Measurements from ENCODE around the gene CAMK1D.

The CAMK1D gene

DNA sequence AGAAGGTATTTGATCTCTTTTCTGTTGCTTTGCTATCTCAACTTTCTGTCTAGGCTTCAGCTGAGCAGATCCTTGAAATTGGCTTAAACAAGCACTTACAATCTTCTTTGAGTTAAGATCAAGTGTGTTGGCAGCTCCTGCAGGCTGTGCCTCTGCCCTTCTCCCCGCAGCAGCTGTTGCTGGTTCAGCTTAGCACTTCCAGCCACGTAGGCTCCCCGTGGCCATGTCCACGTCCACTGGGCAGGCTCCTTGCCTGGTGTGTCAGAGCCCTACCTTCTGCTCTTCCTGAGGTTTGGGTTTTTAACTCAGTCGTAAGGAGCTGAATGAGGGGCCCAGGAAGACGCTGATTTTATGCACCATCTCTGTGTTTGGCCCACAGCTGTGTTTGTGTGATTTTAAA, 47.2 kb downstream of the CAMK1D start:
- Histone ChIP-seq H3K27ac (ENCODE audit: extremely low read depth, low read depth, low read length) (no peak overlapping the region), H3K4me1 (ENCODE audit: control insufficient read depth, insufficient read depth, low read length) (peaks cover 10% of the 10 kb centered on the region), H3K4me3 (ENCODE audit: low read depth, low read length) (no peak overlapping the region), H3K9me3 (ENCODE audit: control insufficient read depth, insufficient read depth, low read depth, low read length) (no peaks in the 10 kb centered on the region), H3K36me3 (ENCODE audit: control insufficient read depth in 2 of 2, insufficient read depth in 1 of 2, low read length in 2 of 2) (no peaks in the 10 kb centered on the region)
- TF ChIP-seq, protein P1, sequence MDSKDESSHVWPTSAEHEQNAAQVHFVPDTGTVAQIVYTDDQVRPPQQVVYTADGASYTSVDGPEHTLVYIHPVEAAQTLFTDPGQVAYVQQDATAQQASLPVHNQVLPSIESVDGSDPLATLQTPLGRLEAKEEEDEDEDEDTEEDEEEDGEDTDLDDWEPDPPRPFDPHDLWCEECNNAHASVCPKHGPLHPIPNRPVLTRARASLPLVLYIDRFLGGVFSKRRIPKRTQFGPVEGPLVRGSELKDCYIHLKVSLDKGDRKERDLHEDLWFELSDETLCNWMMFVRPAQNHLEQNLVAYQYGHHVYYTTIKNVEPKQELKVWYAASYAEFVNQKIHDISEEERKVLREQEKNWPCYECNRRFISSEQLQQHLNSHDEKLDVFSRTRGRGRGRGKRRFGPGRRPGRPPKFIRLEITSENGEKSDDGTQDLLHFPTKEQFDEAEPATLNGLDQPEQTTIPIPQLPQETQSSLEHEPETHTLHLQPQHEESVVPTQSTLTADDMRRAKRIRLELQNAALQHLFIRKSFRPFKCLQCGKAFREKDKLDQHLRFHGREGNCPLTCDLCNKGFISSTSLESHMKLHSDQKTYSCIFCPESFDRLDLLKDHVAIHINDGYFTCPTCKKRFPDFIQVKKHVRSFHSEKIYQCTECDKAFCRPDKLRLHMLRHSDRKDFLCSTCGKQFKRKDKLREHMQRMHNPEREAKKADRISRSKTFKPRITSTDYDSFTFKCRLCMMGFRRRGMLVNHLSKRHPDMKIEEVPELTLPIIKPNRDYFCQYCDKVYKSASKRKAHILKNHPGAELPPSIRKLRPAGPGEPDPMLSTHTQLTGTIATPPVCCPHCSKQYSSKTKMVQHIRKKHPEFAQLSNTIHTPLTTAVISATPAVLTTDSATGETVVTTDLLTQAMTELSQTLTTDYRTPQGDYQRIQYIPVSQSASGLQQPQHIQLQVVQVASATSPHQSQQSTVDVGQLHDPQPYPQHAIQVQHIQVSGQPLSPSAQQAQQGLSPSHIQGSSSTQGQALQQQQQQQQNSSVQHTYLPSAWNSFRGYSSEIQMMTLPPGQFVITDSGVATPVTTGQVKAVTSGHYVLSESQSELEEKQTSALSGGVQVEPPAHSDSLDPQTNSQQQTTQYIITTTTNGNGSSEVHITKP (tag by site-specific recombination; IDR thresholded peaks at IDR 0.05): no peak
- TF ChIP-seq, protein P2, sequence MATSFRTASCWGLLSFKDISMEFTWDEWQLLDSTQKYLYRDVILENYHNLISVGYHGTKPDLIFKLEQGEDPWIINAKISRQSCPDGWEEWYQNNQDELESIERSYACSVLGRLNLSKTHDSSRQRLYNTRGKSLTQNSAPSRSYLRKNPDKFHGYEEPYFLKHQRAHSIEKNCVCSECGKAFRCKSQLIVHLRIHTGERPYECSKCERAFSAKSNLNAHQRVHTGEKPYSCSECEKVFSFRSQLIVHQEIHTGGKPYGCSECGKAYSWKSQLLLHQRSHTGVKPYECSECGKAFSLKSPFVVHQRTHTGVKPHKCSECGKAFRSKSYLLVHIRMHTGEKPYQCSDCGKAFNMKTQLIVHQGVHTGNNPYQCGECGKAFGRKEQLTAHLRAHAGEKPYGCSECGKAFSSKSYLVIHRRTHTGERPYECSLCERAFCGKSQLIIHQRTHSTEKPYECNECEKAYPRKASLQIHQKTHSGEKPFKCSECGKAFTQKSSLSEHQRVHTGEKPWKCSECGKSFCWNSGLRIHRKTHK (tag by site-specific recombination; IDR thresholded peaks at IDR 0.05): no peak
- ChIA-PET POLR2A (interaction anchor here (0.6 kb wide), 1 partner anchor 22 kb away, joined by 4 read pairs; no protein-coding TSS in a partner anchor), CTCF (interaction anchor here (0.6 to 1.3 kb wide), 2 partner anchors 9 to 128 kb away, joined by 3 to 5 read pairs; no protein-coding TSS in a partner anchor)

DNA sequence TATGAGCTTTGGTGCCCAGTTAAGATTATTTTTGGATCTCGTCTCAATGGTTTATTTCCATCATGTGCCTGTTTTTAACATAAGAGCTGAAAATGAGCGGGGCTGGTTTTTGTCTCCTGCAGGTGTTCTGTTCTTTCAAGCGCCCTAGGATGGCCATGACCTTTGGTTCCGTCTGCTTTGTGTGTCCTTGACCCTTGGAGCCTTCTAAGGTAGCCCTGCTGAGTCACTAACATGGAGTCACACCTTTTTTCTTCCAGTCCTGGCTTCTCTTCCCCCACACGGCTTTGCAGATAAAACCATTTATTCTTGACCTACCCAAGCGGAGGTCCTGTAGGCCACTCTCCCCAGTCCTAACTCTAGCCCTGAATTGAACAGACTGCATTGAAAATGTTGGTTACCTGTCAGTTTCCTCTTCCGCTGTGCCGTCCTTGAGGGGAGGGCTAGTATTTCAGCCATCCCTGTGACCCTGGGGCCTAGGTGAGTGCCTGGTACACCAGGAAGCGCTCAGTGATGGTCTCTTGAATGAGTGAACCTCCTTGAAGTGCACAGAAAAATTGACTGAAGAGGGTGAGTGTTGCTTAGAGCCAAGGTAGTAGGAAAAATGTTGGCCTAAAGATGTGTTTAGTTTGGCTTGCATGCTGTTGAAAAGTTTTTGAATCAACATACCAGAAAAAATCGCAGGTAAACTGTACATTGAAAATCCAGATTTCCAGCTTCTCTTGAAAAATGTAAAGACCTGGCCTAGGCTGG, 48.0 kb downstream of the CAMK1D start:
- CTCF ChIA-PET: interaction anchor here (0.8 to 1.3 kb wide), 2 partner anchors 8 to 10 kb away, joined by 3 read pairs; no protein-coding TSS in a partner anchor
- Histone ChIP-seq H3K36me3 (ENCODE audit: control insufficient read depth in 2 of 2, insufficient read depth in 1 of 2, low read length in 2 of 2) (no peaks in the 10 kb centered on the region), H3K9me3 (ENCODE audit: control insufficient read depth, insufficient read depth, low read depth, low read length) (no peaks in the 10 kb centered on the region), H3K27ac (ENCODE audit: extremely low read depth, low read depth, low read length) (no peak overlapping the region), H3K4me3 (ENCODE audit: low read depth, low read length) (no peak overlapping the region), H3K4me1 (ENCODE audit: control insufficient read depth, insufficient read depth, low read length) (peaks cover 10% of the 10 kb centered on the region)
- POLR2A ChIA-PET: no interaction called here
- no peak for TF ChIP-seq ZNF707 (tag by site-specific recombination; IDR thresholded peaks at IDR 0.05)
- TF ChIP-seq KLF1 (tag by site-specific recombination; IDR thresholded peaks at IDR 0.05): no peak
- no peak for TF ChIP-seq YY1 (tag by site-specific recombination; IDR thresholded peaks at IDR 0.05)
- TF ChIP-seq ZNF600 (tag by site-specific recombination; IDR thresholded peaks at IDR 0.05): no peak
- TF ChIP-seq MYNN (tag by site-specific recombination; IDR thresholded peaks at IDR 0.05; ENCODE audit: borderline replicate concordance): no peak
- TF ChIP-seq ZNF423 (tag by site-specific recombination; IDR thresholded peaks at IDR 0.05): no peak
- TF ChIP-seq KLF8 (tag by site-specific recombination; IDR thresholded peaks at IDR 0.05): no peak
- TF ChIP-seq ZNF23 (tag by site-specific recombination; IDR thresholded peaks at IDR 0.05; ENCODE audit: borderline replicate concordance): no peak
- TF ChIP-seq ZBTB48 (tag by site-specific recombination; IDR thresholded peaks at IDR 0.05): no peak
- no peak for TF ChIP-seq ZNF626 (tag by site-specific recombination; IDR thresholded peaks at IDR 0.05)
- TF ChIP-seq GLIS1 (tag by site-specific recombination; IDR thresholded peaks at IDR 0.05): no peak
- TF ChIP-seq, protein P3, sequence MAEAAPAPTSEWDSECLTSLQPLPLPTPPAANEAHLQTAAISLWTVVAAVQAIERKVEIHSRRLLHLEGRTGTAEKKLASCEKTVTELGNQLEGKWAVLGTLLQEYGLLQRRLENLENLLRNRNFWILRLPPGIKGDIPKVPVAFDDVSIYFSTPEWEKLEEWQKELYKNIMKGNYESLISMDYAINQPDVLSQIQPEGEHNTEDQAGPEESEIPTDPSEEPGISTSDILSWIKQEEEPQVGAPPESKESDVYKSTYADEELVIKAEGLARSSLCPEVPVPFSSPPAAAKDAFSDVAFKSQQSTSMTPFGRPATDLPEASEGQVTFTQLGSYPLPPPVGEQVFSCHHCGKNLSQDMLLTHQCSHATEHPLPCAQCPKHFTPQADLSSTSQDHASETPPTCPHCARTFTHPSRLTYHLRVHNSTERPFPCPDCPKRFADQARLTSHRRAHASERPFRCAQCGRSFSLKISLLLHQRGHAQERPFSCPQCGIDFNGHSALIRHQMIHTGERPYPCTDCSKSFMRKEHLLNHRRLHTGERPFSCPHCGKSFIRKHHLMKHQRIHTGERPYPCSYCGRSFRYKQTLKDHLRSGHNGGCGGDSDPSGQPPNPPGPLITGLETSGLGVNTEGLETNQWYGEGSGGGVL (tag by site-specific recombination; IDR thresholded peaks at IDR 0.05): no peak
- TF ChIP-seq ZNF10 (tag by site-specific recombination; IDR thresholded peaks at IDR 0.05): no peak
- no peak for TF ChIP-seq ZNF623 (tag by site-specific recombination; IDR thresholded peaks at IDR 0.05)
- no peak for TF ChIP-seq ZNF341 (tag by site-specific recombination; IDR thresholded peaks at IDR 0.05; ENCODE audit: low read depth)
- TF ChIP-seq ZNF677 (tag by site-specific recombination; IDR thresholded peaks at IDR 0.05): no peak
- no peak for TF ChIP-seq ZNF292 (tag by site-specific recombination; IDR thresholded peaks at IDR 0.05; ENCODE audit: borderline replicate concordance, low read depth)

All from HEK293 (cell line).